ENCODE results near the gene LHFPL3. TPM values are rescaled to one million over a fixed set of nuclear protein-coding genes. Genes with fewer than 3 reads are reported as not detected.

LHFPL3 gene
- total RNA-seq, 1 experiment from 2014 or later, result not detected

GRCh38 chr7:104845557-104845956, 517.2 kb downstream of the LHFPL3 start:
- intact Hi-C loops (cut with micrococcal nuclease), result loop anchor here (5.0 to 10.0 kb wide), 2 partner anchors 573 to 1321 kb away; no protein-coding TSS in a partner anchor

More at GRCh38 chr7:104845557-104845956, 517.2 kb downstream of the LHFPL3 start:
- Histone ChIP-seq H3K27ac (ENCODE audit: low read depth, low read length) (no peak overlapping the region), H3K4me3 (replicated peaks in 1 of 2; ENCODE audit: low read depth in 1 of 2, low read length in 2 of 2) (no peak overlapping the region), H3K27me3 (ENCODE audit: insufficient read depth, low read length) (peaks cover 39% of the 10 kb centered on the region), H3K36me3 (ENCODE audit: control insufficient read depth in 1 of 2, insufficient read depth in 2 of 2, low read length in 2 of 2) (no peaks in the 10 kb centered on the region), H3K4me2 (ENCODE audit: low read length) (no peak overlapping the region), H2AFZ (ENCODE audit: low read depth, low read length, poor library complexity, severe bottlenecking) (no peak overlapping the region), H4K20me1 (ENCODE audit: insufficient read depth) (no peaks in the 10 kb centered on the region), H3K4me1 (ENCODE audit: control insufficient read depth in 1 of 2, insufficient read depth in 2 of 2, low read length in 2 of 2) (no peaks in the 10 kb centered on the region), H3K79me2 (ENCODE audit: insufficient read depth, low read length) (no peaks in the 10 kb centered on the region), H3K9ac (ENCODE audit: low read length) (no peak overlapping the region), H3K9me3 (ENCODE audit: control insufficient read depth in 1 of 2, insufficient read depth in 1 of 2, low read depth in 1 of 2, low read length in 2 of 2) (no peaks in the 10 kb centered on the region), H3K9me2 (ENCODE audit: insufficient read depth) (0 out of 2 replicates have a peak, but pooled peaks cover 3% of the 10 kb centered on the region)
- DNase-seq (ENCODE audit: low read depth, low spot score), result no peak
- ChIA-PET POLR2A (no interaction called here), CTCF (no interaction called here), RAD21 (ENCODE audit: low non-redundant PET in 1 of 2, low total read pairs in 2 of 2, uncharacterized antibody in 2 of 2, unreplicated experiment in 2 of 2) (no interaction called here)
- TF ChIP-seq TCF7L2 (IDR thresholded peaks at IDR 0.05; ENCODE audit: borderline replicate concordance, extremely low read depth, insufficient read depth, insufficient read length) (no peak), SRF (IDR thresholded peaks at IDR 0.05; ENCODE audit: low read depth) (no peak), REST (IDR thresholded peaks at IDR 0.05; ENCODE audit: low read depth) (no peak), FOSL1 (IDR thresholded peaks at IDR 0.05; ENCODE audit: low read depth) (no peak)
- no TSS peak for BruUV-seq (replicated peaks)
- ATAC-seq, result no peak
